PC-9 (cell line): ENCODE measurements around the gene PEG3.

Source experiments
- EZH2 ChIP-seq: fragments of 200-600 bp; sonication (generic); IDR thresholded peaks from 2 replicates; pipeline ENCODE4 v1.8.0; 2017; ENCODE audit warnings: antibody characterized with exemption, low read depth
- TF ChIP-seq, protein P1 (sequence below): fragments of 200-600 bp; sonication (generic); conservative IDR thresholded peaks from 2 replicates; pipeline ENCODE4 v1.6.1; 2017; ENCODE audit warnings: mixed run types, antibody characterized with exemption, mild to moderate bottlenecking, moderate library complexity

DNA sequence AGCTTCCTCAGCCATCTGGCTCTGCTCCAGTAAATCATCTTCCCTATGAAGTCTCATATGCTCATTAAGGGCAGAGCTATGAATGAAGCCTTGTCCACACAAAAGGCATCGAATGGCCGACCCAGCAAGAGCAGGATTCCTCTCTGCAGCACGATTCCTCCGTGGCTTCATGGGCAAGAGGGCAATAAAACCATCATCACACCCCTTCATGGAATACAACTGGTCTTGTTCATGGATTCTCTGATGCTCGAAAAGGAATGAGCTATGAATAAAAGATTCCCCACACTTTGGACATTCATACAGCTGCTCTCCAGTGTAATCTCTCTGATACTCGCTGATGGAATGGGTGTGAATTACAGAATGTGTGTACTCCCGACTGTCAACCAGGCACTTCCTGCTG is 25.9 kb downstream of the PEG3 start:
- TF ChIP-seq, protein P1, sequence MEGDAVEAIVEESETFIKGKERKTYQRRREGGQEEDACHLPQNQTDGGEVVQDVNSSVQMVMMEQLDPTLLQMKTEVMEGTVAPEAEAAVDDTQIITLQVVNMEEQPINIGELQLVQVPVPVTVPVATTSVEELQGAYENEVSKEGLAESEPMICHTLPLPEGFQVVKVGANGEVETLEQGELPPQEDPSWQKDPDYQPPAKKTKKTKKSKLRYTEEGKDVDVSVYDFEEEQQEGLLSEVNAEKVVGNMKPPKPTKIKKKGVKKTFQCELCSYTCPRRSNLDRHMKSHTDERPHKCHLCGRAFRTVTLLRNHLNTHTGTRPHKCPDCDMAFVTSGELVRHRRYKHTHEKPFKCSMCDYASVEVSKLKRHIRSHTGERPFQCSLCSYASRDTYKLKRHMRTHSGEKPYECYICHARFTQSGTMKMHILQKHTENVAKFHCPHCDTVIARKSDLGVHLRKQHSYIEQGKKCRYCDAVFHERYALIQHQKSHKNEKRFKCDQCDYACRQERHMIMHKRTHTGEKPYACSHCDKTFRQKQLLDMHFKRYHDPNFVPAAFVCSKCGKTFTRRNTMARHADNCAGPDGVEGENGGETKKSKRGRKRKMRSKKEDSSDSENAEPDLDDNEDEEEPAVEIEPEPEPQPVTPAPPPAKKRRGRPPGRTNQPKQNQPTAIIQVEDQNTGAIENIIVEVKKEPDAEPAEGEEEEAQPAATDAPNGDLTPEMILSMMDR = no peak
- no peak for TF ChIP-seq EZH2
